Hepatocyte (in vitro differentiated cells): ENCODE measurements around the gene TMEM259. TPM values are rescaled to one million over a fixed set of nuclear protein-coding genes. Genes with fewer than 3 reads are reported as not detected.

Source experiments
- DNase-seq: peaks from one replicate; pipeline ENCODE4 v3.0.0-alpha.2; 2016; ENCODE audit warnings: low spot score
- H2AFZ ChIP-seq: fragments of 200-600 bp; sonication (generic); 2 replicates; pipeline ENCODE4 v1.6.0; 2016; ENCODE audit warnings: antibody characterized with exemption, mild to moderate bottlenecking
- H3K27ac ChIP-seq: fragments of 200-600 bp; sonication (generic); 2 replicates; pipeline ENCODE4 v1.5.1; 2016; ENCODE audit warnings: mild to moderate bottlenecking
- H3K27me3 ChIP-seq: fragments of 200-600 bp; sonication (generic); 2 replicates; pipeline ENCODE4 v1.6.1; 2016
- H3K36me3 ChIP-seq: fragments of 200-600 bp; sonication (generic); replicated peaks from 2 replicates; pipeline ENCODE4 v1.5.1; 2016; ENCODE audit warnings: low read depth; ENCODE audit not compliant: insufficient read depth
- H3K4me1 ChIP-seq: fragments of 200-600 bp; sonication (generic); 2 replicates; pipeline ENCODE4 v1.5.1; 2016; ENCODE audit warnings: mild to moderate bottlenecking, moderate library complexity; ENCODE audit not compliant: insufficient read depth
- H3K4me2 ChIP-seq: fragments of 200-600 bp; sonication (generic); 2 replicates; pipeline ENCODE4 v1.6.0; 2016
- H3K4me3 ChIP-seq: fragments of 200-600 bp; sonication (generic); 2 replicates; pipeline ENCODE4 v1.5.1; 2016; ENCODE audit warnings: mild to moderate bottlenecking
- H3K79me2 ChIP-seq: fragments of 200-600 bp; sonication (generic); 2 replicates; pipeline ENCODE4 v1.6.0; 2017; ENCODE audit warnings: mild to moderate bottlenecking
- H3K9me2 ChIP-seq: fragments of 200-600 bp; sonication (generic); replicated peaks from 2 replicates; pipeline ENCODE4 v1.6.0; 2017; ENCODE audit warnings: mild to moderate bottlenecking; ENCODE audit not compliant: insufficient read depth
- H3K9me3 ChIP-seq: fragments of 200-600 bp; sonication (generic); 2 replicates; pipeline ENCODE4 v1.5.1; 2016; ENCODE audit warnings: low read depth, mild to moderate bottlenecking
- H4K20me1 ChIP-seq: fragments of 200-600 bp; sonication (generic); 2 replicates; pipeline ENCODE4 v1.6.0; 2016; ENCODE audit warnings: mild to moderate bottlenecking; ENCODE audit not compliant: insufficient read depth, poor library complexity, severe bottlenecking
- EZH2 ChIP-seq: fragments of 200-600 bp; sonication (generic); IDR thresholded peaks from 2 replicates; pipeline ENCODE4 v1.6.1; 2016; ENCODE audit warnings: antibody characterized with exemption, mild to moderate bottlenecking, borderline replicate concordance
- EZH2phosphoT487 ChIP-seq: fragments of 200-600 bp; sonication (generic); IDR thresholded peaks from one replicate; pipeline ENCODE4 v1.6.1; 2018; ENCODE audit warnings: antibody characterized with exemption, mild to moderate bottlenecking, low read depth, moderate library complexity; ENCODE audit not compliant: unreplicated experiment, severe bottlenecking
- WGBS: methylation state at CpG from one replicate; pipeline ENCODE4 v1.1.6; 2016; ENCODE audit warnings: low lambda C conversion rate; ENCODE audit errors: missing lambda C conversion rate; 5-methylcytosine and 5-hydroxymethylcytosine counted together
- polyA plus RNA-seq: library from polyadenylated mRNA; unstranded; fragments of >200 nt; fragmentation: Nextera tagmentation; extraction: Ambion mirVana; gene quantifications from 2 replicates; pipeline ENCODE4 v1.2.1, GENCODE V29; 2016
- total RNA-seq: library from RNA; depleted of rRNA; stranded (reverse); fragments of >200 nt; gene quantifications from 2 replicates; pipeline ENCODE4 v1.2.3, GENCODE V29; 2014
- TF ChIP-seq, protein P1 (sequence below): fragments of 200-600 bp; sonication (generic); IDR thresholded peaks from 2 replicates; pipeline ENCODE4 v1.5.1; 2016; ENCODE audit warnings: antibody characterized with exemption, mild to moderate bottlenecking; ENCODE audit not compliant: poor library complexity

Gene TMEM259
- total and polyA plus RNA-seq, 2 experiments from 2014 or later, result 169 to 311 TPM

DNA sequence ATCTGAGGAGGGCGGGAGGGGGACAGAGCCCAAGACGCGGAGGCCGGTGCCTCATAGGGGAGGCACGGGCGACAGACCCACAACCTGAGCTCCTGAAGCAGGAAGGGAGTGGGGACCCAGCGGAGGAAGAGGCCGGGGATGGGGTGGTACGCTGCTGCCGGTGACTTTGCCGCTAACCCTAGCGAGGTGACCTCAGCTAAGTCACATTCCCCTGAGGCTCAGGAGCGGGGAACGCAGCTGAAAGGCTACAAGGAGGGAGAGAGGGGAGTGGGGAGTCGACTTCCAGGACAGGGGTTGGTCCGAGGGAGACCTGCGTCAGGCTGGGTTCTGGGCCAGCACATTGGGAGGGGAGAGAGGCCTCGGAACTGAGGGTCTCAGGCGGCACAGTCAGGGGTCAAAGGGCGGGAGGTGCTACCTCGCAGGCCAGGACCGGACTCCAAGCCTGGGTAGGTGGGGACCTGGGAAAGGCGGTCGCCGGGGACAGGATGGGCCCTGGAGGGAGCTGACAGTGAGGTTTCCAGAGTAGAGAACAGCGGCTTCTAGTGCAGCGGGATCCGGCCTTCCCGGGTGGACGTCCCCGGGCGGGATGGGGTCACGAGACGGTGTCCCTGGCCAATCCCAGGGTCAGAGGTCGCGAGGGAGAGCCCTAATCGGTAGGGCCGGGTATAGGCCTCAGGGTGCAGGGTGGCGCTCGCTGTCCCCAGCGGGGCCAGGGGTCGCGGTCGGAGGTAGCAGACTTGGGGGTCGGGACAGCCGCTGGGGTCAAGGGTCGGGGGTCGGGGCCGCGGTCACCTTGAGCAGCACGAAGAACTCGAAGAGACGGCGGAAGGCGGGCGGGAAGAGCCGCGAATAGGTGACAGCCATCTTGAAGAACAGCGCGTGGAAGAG is 699 bp downstream of the TMEM259 start:
- Histone ChIP-seq H3K4me3 (peak overlapping the region; percentile 29), H3K4me1 (peaks cover 43% of the 10 kb centered on the region), H3K4me2 (peak overlapping the region; percentile 99), H3K9me3 (no peaks in the 10 kb centered on the region), H3K27me3 (no peaks in the 10 kb centered on the region), H4K20me1 (peaks cover 53% of the 10 kb centered on the region), H3K9me2 (no peaks in the 10 kb centered on the region), H2AFZ (no peak overlapping the region), H3K36me3 (no peaks in the 10 kb centered on the region), H3K27ac (peak overlapping the region; percentile 42), H3K79me2 (peaks cover 60% of the 10 kb centered on the region)
- WGBS, result 6% methylated on average over 34 of the region's 60 CpGs
- TF ChIP-seq EZH2 (no peak), EZH2phosphoT487 (no peak)
- TF ChIP-seq, protein P1, sequence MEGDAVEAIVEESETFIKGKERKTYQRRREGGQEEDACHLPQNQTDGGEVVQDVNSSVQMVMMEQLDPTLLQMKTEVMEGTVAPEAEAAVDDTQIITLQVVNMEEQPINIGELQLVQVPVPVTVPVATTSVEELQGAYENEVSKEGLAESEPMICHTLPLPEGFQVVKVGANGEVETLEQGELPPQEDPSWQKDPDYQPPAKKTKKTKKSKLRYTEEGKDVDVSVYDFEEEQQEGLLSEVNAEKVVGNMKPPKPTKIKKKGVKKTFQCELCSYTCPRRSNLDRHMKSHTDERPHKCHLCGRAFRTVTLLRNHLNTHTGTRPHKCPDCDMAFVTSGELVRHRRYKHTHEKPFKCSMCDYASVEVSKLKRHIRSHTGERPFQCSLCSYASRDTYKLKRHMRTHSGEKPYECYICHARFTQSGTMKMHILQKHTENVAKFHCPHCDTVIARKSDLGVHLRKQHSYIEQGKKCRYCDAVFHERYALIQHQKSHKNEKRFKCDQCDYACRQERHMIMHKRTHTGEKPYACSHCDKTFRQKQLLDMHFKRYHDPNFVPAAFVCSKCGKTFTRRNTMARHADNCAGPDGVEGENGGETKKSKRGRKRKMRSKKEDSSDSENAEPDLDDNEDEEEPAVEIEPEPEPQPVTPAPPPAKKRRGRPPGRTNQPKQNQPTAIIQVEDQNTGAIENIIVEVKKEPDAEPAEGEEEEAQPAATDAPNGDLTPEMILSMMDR, result no peak
- DNase-seq, result no peak

DNA sequence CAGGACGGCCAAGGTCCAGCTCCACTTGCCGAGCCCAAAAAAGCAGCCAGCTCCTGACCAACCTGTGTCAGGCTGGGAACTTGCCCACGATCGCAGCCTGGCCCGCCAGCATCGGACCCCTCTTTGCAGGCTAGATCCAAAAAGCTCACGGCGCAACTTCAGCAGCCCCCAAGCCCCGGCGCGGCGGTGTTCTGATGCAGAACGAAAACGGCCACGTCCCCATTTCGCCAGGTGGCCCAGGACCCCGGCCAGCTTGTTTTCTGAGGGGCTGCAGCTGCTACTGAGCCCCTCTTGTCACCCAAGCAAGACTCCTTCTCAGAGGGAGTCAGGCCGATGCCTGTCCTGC is 1.3 kb downstream of the TMEM259 start:
- Histone ChIP-seq H3K4me1 (peaks cover 42% of the 10 kb centered on the region), H3K36me3 (no peaks in the 10 kb centered on the region)

DNA sequence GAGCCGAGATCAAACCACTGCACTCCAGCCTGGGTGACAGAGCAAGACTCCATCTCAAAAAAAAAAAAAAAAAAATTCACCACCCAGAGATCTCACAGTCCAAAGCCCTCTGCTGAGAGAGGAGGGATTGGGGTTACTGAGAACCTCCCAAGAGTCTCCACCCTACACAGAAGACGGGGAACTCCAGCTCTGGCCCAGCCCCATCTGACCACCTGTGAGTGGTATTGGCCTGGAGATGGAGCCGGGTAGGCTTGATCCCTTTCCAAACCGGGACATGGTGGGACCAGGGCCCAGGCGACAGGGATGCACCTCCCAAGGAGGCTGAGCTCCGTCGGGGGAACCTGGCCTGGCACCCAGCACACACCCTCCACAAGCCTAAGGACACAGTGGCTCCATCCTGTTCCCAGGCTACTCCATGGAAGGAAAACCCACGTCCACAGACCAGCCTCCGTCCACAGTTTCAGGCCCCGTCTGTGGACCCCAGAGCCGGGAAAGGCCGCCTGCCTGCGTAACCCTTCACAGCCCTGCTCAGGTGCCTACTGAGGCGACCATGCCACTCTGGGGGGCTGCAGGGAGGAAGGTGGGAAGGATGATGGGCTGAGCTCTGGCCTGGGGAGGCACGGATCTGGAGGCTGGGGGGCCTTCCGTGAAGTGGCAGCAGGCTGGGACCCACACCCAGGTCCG is 1.8 kb downstream of the TMEM259 start:
- no peak for DNase-seq
- Histone ChIP-seq H3K27ac (no peak overlapping the region), H4K20me1 (peaks cover 65% of the 10 kb centered on the region)

More for the DNA sequence above, 1.3 kb downstream of the TMEM259 start:
- Histone ChIP-seq H2AFZ (no peak overlapping the region), H3K9me3 (no peaks in the 10 kb centered on the region), H3K4me2 (peak overlapping the region; percentile 99), H3K27ac (no peak overlapping the region), H3K4me3 (peak overlapping the region; percentile 29), H3K27me3 (no peaks in the 10 kb centered on the region), H3K79me2 (peaks cover 63% of the 10 kb centered on the region), H4K20me1 (peaks cover 60% of the 10 kb centered on the region), H3K9me2 (no peaks in the 10 kb centered on the region)
- 80% methylated on average over 18 of the region's 18 CpGs for WGBS
- TF ChIP-seq EZH2phosphoT487, result no peak
- TF ChIP-seq EZH2, result no peak
- TF ChIP-seq, protein P1, result no peak
- no peak for DNase-seq

More for the DNA sequence above, 1.8 kb downstream of the TMEM259 start:
- H3K79me2 ChIP-seq, result peaks cover 66% of the 10 kb centered on the region
- no peaks in the 10 kb centered on the region for H3K36me3 ChIP-seq
- H3K4me2 ChIP-seq, result peak overlapping the region; percentile 99
- TF ChIP-seq EZH2phosphoT487 (no peak), EZH2 (no peak)
- TF ChIP-seq, protein P1, result no peak
- no peak overlapping the region for H2AFZ ChIP-seq
- WGBS, result 84% methylated on average over 17 of the region's 17 CpGs
- H3K9me2 ChIP-seq, result no peaks in the 10 kb centered on the region
- no peak overlapping the region for H3K4me3 ChIP-seq
- H3K27me3 ChIP-seq, result no peaks in the 10 kb centered on the region
- peaks cover 42% of the 10 kb centered on the region for H3K4me1 ChIP-seq
- H3K9me3 ChIP-seq, result no peaks in the 10 kb centered on the region
